Thyroid gland (tissue), 4 donors: ENCODE measurements around the gene SASH1.

Experiments used
- CTCF ChIP-seq, 6 experiments: fragments of 200-600 bp in 3 of 6; fragments of 450-650 bp in 3 of 6; sonication (generic) in 3 of 6; IDR thresholded peaks; one replicate each; pipeline ENCODE4 v1.5.1; 2016 to 2019; ENCODE audit warnings: antibody characterized with exemption in 6 of 6, mild to moderate bottlenecking in 2 of 6, inconsistent platforms in 1 of 6, moderate library complexity in 1 of 6
- POLR2A ChIP-seq, 2 donors: fragments of 450-650 bp; IDR thresholded peaks; one replicate each; pipeline ENCODE4 v1.6.1; 2017; ENCODE audit warnings: antibody characterized with exemption in 2 of 2, mild to moderate bottlenecking in 2 of 2, moderate library complexity in 1 of 2

DNA sequence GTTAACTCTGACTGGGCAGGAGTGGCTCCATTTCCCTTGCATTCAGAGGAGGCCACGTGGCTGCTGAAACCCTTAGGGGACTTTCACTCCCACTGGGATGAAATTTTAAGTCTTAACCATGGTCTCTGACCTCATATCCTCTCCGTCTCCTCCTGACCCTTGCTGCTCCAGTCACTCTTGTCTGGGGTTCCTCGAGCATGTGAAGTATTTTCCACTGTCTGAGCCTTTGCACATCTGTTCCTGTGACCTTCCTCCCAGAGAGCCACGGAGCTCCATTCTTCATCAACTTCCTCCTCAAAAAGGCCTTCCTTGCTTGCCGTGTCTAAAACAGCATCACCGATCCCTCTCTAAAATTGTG lies 251.2 kb downstream of the SASH1 start:
- TF ChIP-seq CTCF (IDR thresholded peaks at IDR 0.05), result no peak
- TF ChIP-seq POLR2A (IDR thresholded peaks at IDR 0.05), result no peak
